RWPE1 (cell line): ENCODE data around the gene CCN2.

Source experiments
- CTCF ChIA-PET: fragments of 350-600 bp; sonication (Branson Sonifier 250); formaldehyde crosslinking; extraction: SDS; loops from one replicate; lab custom pipeline; 2021; lab: Yijun Ruan, JAX
- POLR2A ChIA-PET: fragments of 400-600 bp; formaldehyde crosslinking; extraction: SDS; loops from one replicate; lab custom pipeline; 2020; ENCODE audit warnings: antibody characterized with exemption; ENCODE audit not compliant: low non-redundant PET; lab: Yijun Ruan, JAX
- DNase-seq: peaks from one replicate; pipeline ENCODE4 v3.0.0; 2012; ENCODE audit warnings: low spot score
- H3K27ac ChIP-seq: fragments of 450-650 bp; 2 replicates; pipeline ENCODE4 v1.5.1; 2017
- CTCF ChIP-seq: fragments of 450-650 bp; conservative IDR thresholded peaks from 2 replicates; pipeline ENCODE4 v1.5.1; 2017; ENCODE audit warnings: low read depth, mild to moderate bottlenecking

CCN2 gene

GRCh38 chr6:131980338-131980790, 29.2 kb upstream of the CCN2 start:
- no peak overlapping the region for H3K27ac ChIP-seq
- TF ChIP-seq CTCF, result no peak
- CTCF ChIA-PET, result no interaction called here
- POLR2A ChIA-PET, result no interaction called here
- DNase-seq, result no peak

- no peak overlapping the region for H3K27ac ChIP-seq
- TF ChIP-seq CTCF, result no peak
- ChIA-PET CTCF (no interaction called here), POLR2A (no interaction called here)
- no peak for DNase-seq
Observed at GRCh38 chr6:131979515-131980337, 28.6 kb upstream of the CCN2 start.

- DNase-seq, result no peak
- CTCF ChIA-PET, result interaction anchor here (0.6 kb wide), 1 partner anchor 296 kb away, joined by 3 read pairs; no protein-coding TSS in a partner anchor
- H3K27ac ChIP-seq, result no peak overlapping the region
- no peak for TF ChIP-seq CTCF
- POLR2A ChIA-PET, result no interaction called here
Observed at GRCh38 chr6:131978522-131978921, 27.4 kb upstream of the CCN2 start.

- DNase-seq, result no peak
- TF ChIP-seq CTCF, result no peak
- no peak overlapping the region for H3K27ac ChIP-seq
- ChIA-PET CTCF (no interaction called here), POLR2A (no interaction called here)
Observed at GRCh38 chr6:131976545-131977061, 25.4 kb upstream of the CCN2 start.

- POLR2A ChIA-PET, result no interaction called here
- CTCF ChIA-PET, result no interaction called here
- no peak overlapping the region for H3K27ac ChIP-seq
- no peak for TF ChIP-seq CTCF
- no peak for DNase-seq
Observed at GRCh38 chr6:131972741-131973140, 21.6 kb upstream of the CCN2 start.

GRCh38 chr6:131970076-131970859, 19.1 kb upstream of the CCN2 start:
- CTCF ChIA-PET, result interaction anchor here (0.6 kb wide), 1 partner anchor 1718 kb away, joined by 5 read pairs; no protein-coding TSS in a partner anchor

More at GRCh38 chr6:131970076-131970859, 19.1 kb upstream of the CCN2 start:
- POLR2A ChIA-PET, result no interaction called here
- TF ChIP-seq CTCF, result no peak
- DNase-seq, result no peak
- H3K27ac ChIP-seq, result no peak overlapping the region
